GM21447 (cell line): ENCODE measurements around the gene BNIP3.

Experiments used
- ATAC-seq: cut with Tn5 transposase; IDR thresholded peaks from one replicate; pipeline ENCODE4 v1.9.1; 2021; ENCODE audit not compliant: unreplicated experiment

BNIP3 gene

GRCh38 chr10:131979336-131979735 is 2.4 kb downstream of the BNIP3 start:
- no peak for ATAC-seq

- ATAC-seq, result no peak
Measured at GRCh38 chr10:131978851-131979250, 2.9 kb downstream of the BNIP3 start.

GRCh38 chr10:131978366-131978765 is 3.4 kb downstream of the BNIP3 start:
- ATAC-seq, result no peak

- no peak for ATAC-seq
Measured at GRCh38 chr10:131977323-131978096, 4.2 kb downstream of the BNIP3 start.

- no peak for ATAC-seq
Measured at GRCh38 chr10:131975796-131976195, 5.9 kb downstream of the BNIP3 start.

GRCh38 chr10:131975003-131975402 is 6.7 kb downstream of the BNIP3 start:
- ATAC-seq, result no peak

- ATAC-seq, result no peak
Measured at GRCh38 chr10:131974034-131974817, 7.5 kb downstream of the BNIP3 start.

- no peak for ATAC-seq
Measured at GRCh38 chr10:131973160-131973951, 8.4 kb downstream of the BNIP3 start.

- ATAC-seq, result no peak
Measured at GRCh38 chr10:131972474-131973071, 9.2 kb downstream of the BNIP3 start.

- ATAC-seq, result no peak
Measured at GRCh38 chr10:131971591-131971990, 10.1 kb downstream of the BNIP3 start.

- no peak for ATAC-seq
Measured at GRCh38 chr10:131970946-131971345, 10.8 kb downstream of the BNIP3 start.

- no peak for ATAC-seq
Measured at GRCh38 chr10:131968949-131969348, 12.8 kb downstream of the BNIP3 start.

GRCh38 chr10:131964298-131964697 is 17.4 kb downstream of the BNIP3 start:
- no peak for ATAC-seq

GRCh38 chr10:131963811-131964210 is 17.9 kb downstream of the BNIP3 start:
- ATAC-seq, result no peak

GRCh38 chr10:131963350-131963749 is 18.4 kb downstream of the BNIP3 start:
- no peak for ATAC-seq

- ATAC-seq, result no peak
Measured at GRCh38 chr10:131961777-131962662, 19.7 kb downstream of the BNIP3 start.

- no peak for ATAC-seq
Measured at GRCh38 chr10:131961047-131961776, 20.5 kb downstream of the BNIP3 start.

- ATAC-seq, result no peak
Measured at GRCh38 chr10:131960631-131961046, 21.1 kb downstream of the BNIP3 start.

- no peak for ATAC-seq
Measured at GRCh38 chr10:131959841-131960240, 21.9 kb downstream of the BNIP3 start.
